ENCODE results near the gene TMEM170B.

GRCh38 chr6:11514672-11515071, 22.9 kb upstream of the TMEM170B start:
- TF ChIP-seq ESRRA (IDR thresholded peaks at IDR 0.05; ENCODE audit: borderline replicate concordance, low read length) (no peak), MAFK (IDR thresholded peaks at IDR 0.05; ENCODE audit: partially characterized antibody) (no peak), KDM5A (IDR thresholded peaks at IDR 0.05) (no peak), POLR2A (IDR thresholded peaks at IDR 0.05; ENCODE audit: low read length) (no peak), RFX5 (IDR thresholded peaks at IDR 0.05) (no peak), MAZ (IDR thresholded peaks at IDR 0.05; ENCODE audit: borderline replicate concordance, low read depth, low read length) (no peak), HOXA7 (CRISPR knock-in tag; IDR thresholded peaks at IDR 0.05) (no peak)
- TF ChIP-seq, protein P1, sequence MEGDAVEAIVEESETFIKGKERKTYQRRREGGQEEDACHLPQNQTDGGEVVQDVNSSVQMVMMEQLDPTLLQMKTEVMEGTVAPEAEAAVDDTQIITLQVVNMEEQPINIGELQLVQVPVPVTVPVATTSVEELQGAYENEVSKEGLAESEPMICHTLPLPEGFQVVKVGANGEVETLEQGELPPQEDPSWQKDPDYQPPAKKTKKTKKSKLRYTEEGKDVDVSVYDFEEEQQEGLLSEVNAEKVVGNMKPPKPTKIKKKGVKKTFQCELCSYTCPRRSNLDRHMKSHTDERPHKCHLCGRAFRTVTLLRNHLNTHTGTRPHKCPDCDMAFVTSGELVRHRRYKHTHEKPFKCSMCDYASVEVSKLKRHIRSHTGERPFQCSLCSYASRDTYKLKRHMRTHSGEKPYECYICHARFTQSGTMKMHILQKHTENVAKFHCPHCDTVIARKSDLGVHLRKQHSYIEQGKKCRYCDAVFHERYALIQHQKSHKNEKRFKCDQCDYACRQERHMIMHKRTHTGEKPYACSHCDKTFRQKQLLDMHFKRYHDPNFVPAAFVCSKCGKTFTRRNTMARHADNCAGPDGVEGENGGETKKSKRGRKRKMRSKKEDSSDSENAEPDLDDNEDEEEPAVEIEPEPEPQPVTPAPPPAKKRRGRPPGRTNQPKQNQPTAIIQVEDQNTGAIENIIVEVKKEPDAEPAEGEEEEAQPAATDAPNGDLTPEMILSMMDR (IDR thresholded peaks at IDR 0.05): no peak
- TF ChIP-seq, protein P2, sequence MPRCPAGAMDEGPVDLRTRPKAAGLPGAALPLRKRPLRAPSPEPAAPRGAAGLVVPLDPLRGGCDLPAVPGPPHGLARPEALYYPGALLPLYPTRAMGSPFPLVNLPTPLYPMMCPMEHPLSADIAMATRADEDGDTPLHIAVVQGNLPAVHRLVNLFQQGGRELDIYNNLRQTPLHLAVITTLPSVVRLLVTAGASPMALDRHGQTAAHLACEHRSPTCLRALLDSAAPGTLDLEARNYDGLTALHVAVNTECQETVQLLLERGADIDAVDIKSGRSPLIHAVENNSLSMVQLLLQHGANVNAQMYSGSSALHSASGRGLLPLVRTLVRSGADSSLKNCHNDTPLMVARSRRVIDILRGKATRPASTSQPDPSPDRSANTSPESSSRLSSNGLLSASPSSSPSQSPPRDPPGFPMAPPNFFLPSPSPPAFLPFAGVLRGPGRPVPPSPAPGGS (IDR thresholded peaks at IDR 0.05): no peak

Measured in A549 (cell line).